Small intestine (tissue), 7 donors: ENCODE measurements around the gene SYNE1. TPM values are rescaled to one million over a fixed set of nuclear protein-coding genes. Genes with fewer than 3 reads are reported as not detected.
A peak's percentile ranks its signal among the peaks of the same experiment; 100 is the strongest.

ENCODE experiments used
- DNase-seq, 2 donors: peaks; one replicate each; pipeline versions ENCODE4 v3.0.0 to v3.0.0-alpha.2; 2013
- FAIRE-seq: peaks from 2 replicates; lab custom pipeline; 2012; peaks lifted over from hg19 to GRCh38; lab: Jason Lieb, UNC
- H3K27ac ChIP-seq, 3 donors: one replicate each; pipeline ENCODE4 v1.5.1; 2013; ENCODE audit warnings: low read length in 2 of 3, mild to moderate bottlenecking in 2 of 3, control low read depth in 1 of 3, inconsistent platforms in 1 of 3, low read depth in 1 of 3, moderate library complexity in 1 of 3
- H3K27me3 ChIP-seq, 3 donors: one replicate each; pipeline ENCODE4 v1.6.1; 2013; ENCODE audit warnings: low read length in 3 of 3, inconsistent platforms in 1 of 3; ENCODE audit not compliant: control insufficient read depth in 3 of 3, insufficient read depth in 3 of 3
- H3K36me3 ChIP-seq, 3 donors: one replicate each; pipeline ENCODE4 v1.6.1; 2013; ENCODE audit warnings: low read length in 3 of 3, inconsistent platforms in 1 of 3, low read depth in 1 of 3, mild to moderate bottlenecking in 1 of 3, moderate library complexity in 1 of 3; ENCODE audit not compliant: control insufficient read depth in 3 of 3, insufficient read depth in 2 of 3
- H3K4me1 ChIP-seq, 3 donors: one replicate each; pipeline ENCODE4 v1.6.1; 2013; ENCODE audit warnings: low read length in 2 of 3, inconsistent platforms in 1 of 3, low read depth in 1 of 3, mild to moderate bottlenecking in 1 of 3, moderate library complexity in 1 of 3; ENCODE audit not compliant: control insufficient read depth in 3 of 3, insufficient read depth in 2 of 3
- H3K4me3 ChIP-seq, 3 donors: one replicate each; pipeline ENCODE4 v1.5.1; 2013; ENCODE audit warnings: low read length in 3 of 3, control low read depth in 1 of 3, inconsistent platforms in 1 of 3, low read depth in 1 of 3, mild to moderate bottlenecking in 1 of 3, moderate library complexity in 1 of 3
- H3K9me3 ChIP-seq, 2 donors: one replicate each; pipeline ENCODE4 v1.6.1; 2013; ENCODE audit warnings: low read depth in 1 of 2, low read length in 1 of 2; ENCODE audit not compliant: control insufficient read depth in 2 of 2, insufficient read depth in 1 of 2
- WGBS, 3 donors: extraction: QIAGEN DNeasy Blood & Tissue Kit; methylation state at CpG; one replicate each; pipeline ENCODE4 v1.1.7; 2013; 5-methylcytosine and 5-hydroxymethylcytosine counted together
- polyA plus RNA-seq, 4 donors: library from polyadenylated mRNA; stranded (reverse) in 3 of 4; unstranded in 1 of 4; fragments of 200-250 nt in 3 of 4; fragments of 120-200 nt in 1 of 4; gene quantifications; one replicate each; pipeline versions ENCODE4 v1.2.1 to v1.2.3, GENCODE V29; 2013
- donor health status: healthy with polysubstance abuse.
- donor health status: control.
- donor health status: control.
- donor health status: Bipolar disorder and iron deficiency.
- donor health status: healthy.

Gene SYNE1
- polyA plus RNA-seq, 4 donors: 4.0 to 18.9 (median 9.1) TPM

GRCh38 chr6:152229330-152229729 lies 407.8 kb downstream of the SYNE1 start:
- Histone ChIP-seq H3K27ac (no peak overlapping the region), H3K27me3 (no peaks in the 10 kb centered on the region), H3K4me3 (no peak overlapping the region), H3K36me3 (peaks cover 0 to 9% (median 5%) of the 10 kb centered on the region in 3 donors), H3K9me3 (no peaks in the 10 kb centered on the region), H3K4me1 (no peaks in the 10 kb centered on the region)
- no peak for FAIRE-seq
- WGBS, 3 donors: 71 to 90% (median 87%) methylated on average over 4 of the region's 4 CpGs
- DNase-seq: no peak

- no peak for DNase-seq
Observed at GRCh38 chr6:152226119-152226518, 411.0 kb downstream of the SYNE1 start.

GRCh38 chr6:152225241-152225934 lies 411.8 kb downstream of the SYNE1 start:
- H3K4me1 ChIP-seq: no peaks in the 10 kb centered on the region
- peaks cover 0 to 8% of the 10 kb centered on the region in 2 donors for H3K9me3 ChIP-seq
- DNase-seq (no peak), FAIRE-seq (no peak)
- peaks cover 0 to 13% (median 11%) of the 10 kb centered on the region in 3 donors for H3K36me3 ChIP-seq
- no peak overlapping the region for H3K4me3 ChIP-seq
- no peak overlapping the region for H3K27ac ChIP-seq
- 73 to 86% (median 81%) methylated on average over 7 of the region's 7 CpGs for WGBS, 3 donors
- no peaks in the 10 kb centered on the region for H3K27me3 ChIP-seq

More at GRCh38 chr6:152226119-152226518, 411.0 kb downstream of the SYNE1 start:
- Histone ChIP-seq H3K27ac (no peak overlapping the region), H3K4me3 (no peak overlapping the region), H3K4me1 (no peaks in the 10 kb centered on the region), H3K36me3 (peaks cover 0 to 14% (median 11%) of the 10 kb centered on the region in 3 donors), H3K9me3 (peaks cover 0 to 8% of the 10 kb centered on the region in 2 donors), H3K27me3 (no peaks in the 10 kb centered on the region)
- WGBS, 3 donors: 94 to 96% (median 95%) methylated on average over 2 of the region's 2 CpGs
- no peak for FAIRE-seq

- no peak overlapping the region for H3K4me3 ChIP-seq
- H3K9me3 ChIP-seq: peaks cover 0 to 8% of the 10 kb centered on the region in 2 donors
- no peak overlapping the region for H3K27ac ChIP-seq
- H3K27me3 ChIP-seq: no peaks in the 10 kb centered on the region
- peaks cover 0 to 12% (median 11%) of the 10 kb centered on the region in 3 donors for H3K36me3 ChIP-seq
- WGBS, 3 donors: 62 to 86% (median 69%) methylated on average over 3 of the region's 3 CpGs
- FAIRE-seq: no peak
- DNase-seq: no peak
- no peaks in the 10 kb centered on the region for H3K4me1 ChIP-seq
Observed at GRCh38 chr6:152223636-152224035, 413.5 kb downstream of the SYNE1 start.

GRCh38 chr6:152221806-152222628 lies 415.1 kb downstream of the SYNE1 start:
- WGBS, 3 donors: 87 to 94% (median 88%) methylated on average over 4 of the region's 4 CpGs
- H3K36me3 ChIP-seq: peaks cover 0 to 19% (median 11%) of the 10 kb centered on the region in 3 donors
- no peaks in the 10 kb centered on the region for H3K27me3 ChIP-seq
- H3K27ac ChIP-seq: no peak overlapping the region
- H3K4me3 ChIP-seq: no peak overlapping the region
- FAIRE-seq (peak; percentile 19), DNase-seq (no peak)
- no peaks in the 10 kb centered on the region for H3K4me1 ChIP-seq
- H3K9me3 ChIP-seq: peaks cover 0 to 8% of the 10 kb centered on the region in 2 donors

GRCh38 chr6:152220786-152221185 lies 416.4 kb downstream of the SYNE1 start:
- FAIRE-seq (no peak), DNase-seq (no peak)
- 76 to 91% (median 89%) methylated on average over 4 of the region's 4 CpGs for WGBS, 3 donors
- Histone ChIP-seq H3K4me3 (no peak overlapping the region), H3K9me3 (peaks cover 0 to 8% of the 10 kb centered on the region in 2 donors), H3K4me1 (no peaks in the 10 kb centered on the region), H3K36me3 (peaks cover 0 to 21% (median 11%) of the 10 kb centered on the region in 3 donors), H3K27ac (no peak overlapping the region), H3K27me3 (no peaks in the 10 kb centered on the region)

- Histone ChIP-seq H3K27ac (no peak overlapping the region), H3K9me3 (peaks cover 0 to 8% of the 10 kb centered on the region in 2 donors), H3K4me1 (no peaks in the 10 kb centered on the region), H3K4me3 (no peak overlapping the region), H3K36me3 (peaks cover 0 to 21% (median 13%) of the 10 kb centered on the region in 3 donors), H3K27me3 (no peaks in the 10 kb centered on the region)
- no peak for DNase-seq
- FAIRE-seq: no peak
- WGBS, 3 donors: 88 to 95% (median 94%) methylated on average over 3 of the region's 3 CpGs
Observed at GRCh38 chr6:152218887-152219286, 418.3 kb downstream of the SYNE1 start.

- Histone ChIP-seq H3K9me3 (no peaks in the 10 kb centered on the region), H3K27ac (no peak overlapping the region), H3K4me3 (no peak overlapping the region), H3K27me3 (no peaks in the 10 kb centered on the region), H3K4me1 (no peaks in the 10 kb centered on the region), H3K36me3 (peaks cover 0 to 3% (median 2%) of the 10 kb centered on the region in 3 donors)
- no peak for DNase-seq
- FAIRE-seq: no peak
- WGBS, 3 donors: 92 to 100% (median 93%) methylated on average over 1 of the region's 1 CpG
Observed at GRCh38 chr6:152212437-152212836, 424.7 kb downstream of the SYNE1 start.
